Glomerular visceral epithelial cell (primary cell): Measurements from ENCODE around the gene SRGAP1.
"Not testable (repeated sequence)": the region's sequence is repeated elsewhere in the genome, so short reads cannot be mapped to it uniquely, and the experiment has no call there.

Experiments
- DNase-seq: peaks from one replicate; pipeline ENCODE4 v3.0.0-alpha.2; 2016; ENCODE audit errors: extremely low spot score

Gene SRGAP1

GRCh38 chr12:64194333-64195149 lies 350.0 kb downstream of the SRGAP1 start:
- DNase-seq: no peak

- DNase-seq: not testable (repeated sequence)
Measured at GRCh38 chr12:64195841-64196240, 351.3 kb downstream of the SRGAP1 start.

GRCh38 chr12:64203036-64203435 lies 358.5 kb downstream of the SRGAP1 start:
- no peak for DNase-seq

DNA sequence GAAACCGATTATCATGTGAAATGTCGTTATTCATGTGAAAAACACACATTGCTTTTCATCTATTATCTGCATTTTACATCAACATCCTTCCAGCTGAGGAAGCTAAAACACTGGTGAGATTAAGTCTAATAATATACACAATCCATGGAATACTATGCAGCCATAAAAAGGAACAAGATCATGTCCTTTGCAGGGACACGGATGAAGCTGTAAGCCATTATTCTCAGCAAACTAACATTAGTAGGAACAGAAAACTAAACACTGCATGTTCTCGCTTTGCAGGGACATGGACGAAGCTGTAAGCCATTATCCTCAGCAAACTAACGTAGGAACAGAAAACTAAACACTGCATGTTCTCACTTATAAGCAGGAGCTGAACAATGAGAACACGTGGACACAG lies 359.3 kb downstream of the SRGAP1 start:
- no peak for DNase-seq

DNA sequence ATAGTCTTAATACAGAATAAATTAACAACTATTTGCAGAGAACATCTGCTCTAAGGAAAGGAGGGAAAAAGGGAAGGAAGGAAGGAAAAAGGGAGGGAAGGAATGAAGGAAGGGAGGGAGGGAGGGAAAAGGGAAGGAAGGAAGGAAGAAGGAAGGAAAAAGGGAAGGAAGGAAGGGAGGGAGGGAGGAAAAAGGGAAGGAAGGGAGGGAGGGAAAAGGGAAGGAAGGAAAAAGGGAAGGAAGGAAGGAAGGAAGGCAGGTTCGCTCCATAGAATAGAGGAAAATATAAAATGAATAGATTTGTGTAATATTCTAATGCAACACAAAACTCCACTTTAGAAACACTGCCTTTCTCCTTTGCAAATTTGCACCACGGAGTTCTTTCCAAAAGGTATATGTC lies 361.0 kb downstream of the SRGAP1 start:
- no peak for DNase-seq

- DNase-seq: no peak
Measured at GRCh38 chr12:64207453-64207852, 363.0 kb downstream of the SRGAP1 start.
